Measurements from ENCODE around the gene TMEM80.

The TMEM80 gene

GRCh38 chr11:742571-743201 is 47.1 kb downstream of the TMEM80 start:
- DNase-seq (ENCODE audit: low read depth), result no peak
- no peak for TF ChIP-seq CTCF (conservative IDR thresholded peaks at IDR 0.05; ENCODE audit: low read depth, low read length)
- H3K4me3 ChIP-seq (ENCODE audit: low read length), result no peak overlapping the region

- DNase-seq (ENCODE audit: low read depth), result no peak
- no peak for TF ChIP-seq CTCF (conservative IDR thresholded peaks at IDR 0.05; ENCODE audit: low read depth, low read length)
- no peak overlapping the region for H3K4me3 ChIP-seq (ENCODE audit: low read length)
Measured at GRCh38 chr11:745428-745827, 49.8 kb downstream of the TMEM80 start.

GRCh38 chr11:746289-747157 is 50.9 kb downstream of the TMEM80 start:
- no peak for DNase-seq (ENCODE audit: low read depth)
- no peak for TF ChIP-seq CTCF (conservative IDR thresholded peaks at IDR 0.05; ENCODE audit: low read depth, low read length)
- H3K4me3 ChIP-seq (ENCODE audit: low read length), result peak overlapping the region; percentile 57

- H3K4me3 ChIP-seq (ENCODE audit: low read length), result peak within 1 kb of the TSS; percentile 62
- no peak for TF ChIP-seq CTCF (conservative IDR thresholded peaks at IDR 0.05; ENCODE audit: low read depth, low read length)
- peak; percentile 50 for DNase-seq (ENCODE audit: low read depth)
Measured at GRCh38 chr11:747158-748006, 51.8 kb downstream of the TMEM80 start, which contains the start of gene TALDO1. Gene TALDO1, plus strand, starts transcription at chr11:747464. Its CDS starts 18 bp downstream, at chr11:747482.

GRCh38 chr11:748007-748359 is 52.4 kb downstream of the TMEM80 start:
- peak overlapping the region; percentile 62 for H3K4me3 ChIP-seq (ENCODE audit: low read length)
- TF ChIP-seq CTCF (conservative IDR thresholded peaks at IDR 0.05; ENCODE audit: low read depth, low read length), result no peak
- DNase-seq (ENCODE audit: low read depth), result no peak

GRCh38 chr11:749731-750130 is 54.1 kb downstream of the TMEM80 start:
- no peak overlapping the region for H3K4me3 ChIP-seq (ENCODE audit: low read length)
- DNase-seq (ENCODE audit: low read depth), result no peak
- no peak for TF ChIP-seq CTCF (conservative IDR thresholded peaks at IDR 0.05; ENCODE audit: low read depth, low read length)
